Lower leg skin (tissue), 3 donors: Measurements from ENCODE around the gene SLC29A3.

Source experiments
- CTCF ChIP-seq, 3 donors: fragments of 450-650 bp; IDR thresholded peaks; one replicate each; pipeline ENCODE4 v1.5.1; 2016; ENCODE audit warnings: antibody characterized with exemption in 3 of 3, mild to moderate bottlenecking in 3 of 3, moderate library complexity in 2 of 3
- POLR2A ChIP-seq, 2 donors: fragments of 450-650 bp; IDR thresholded peaks; one replicate each; pipeline ENCODE4 v1.6.1; 2016 to 2017; ENCODE audit warnings: antibody characterized with exemption in 2 of 2, mild to moderate bottlenecking in 1 of 2, moderate library complexity in 1 of 2

DNA sequence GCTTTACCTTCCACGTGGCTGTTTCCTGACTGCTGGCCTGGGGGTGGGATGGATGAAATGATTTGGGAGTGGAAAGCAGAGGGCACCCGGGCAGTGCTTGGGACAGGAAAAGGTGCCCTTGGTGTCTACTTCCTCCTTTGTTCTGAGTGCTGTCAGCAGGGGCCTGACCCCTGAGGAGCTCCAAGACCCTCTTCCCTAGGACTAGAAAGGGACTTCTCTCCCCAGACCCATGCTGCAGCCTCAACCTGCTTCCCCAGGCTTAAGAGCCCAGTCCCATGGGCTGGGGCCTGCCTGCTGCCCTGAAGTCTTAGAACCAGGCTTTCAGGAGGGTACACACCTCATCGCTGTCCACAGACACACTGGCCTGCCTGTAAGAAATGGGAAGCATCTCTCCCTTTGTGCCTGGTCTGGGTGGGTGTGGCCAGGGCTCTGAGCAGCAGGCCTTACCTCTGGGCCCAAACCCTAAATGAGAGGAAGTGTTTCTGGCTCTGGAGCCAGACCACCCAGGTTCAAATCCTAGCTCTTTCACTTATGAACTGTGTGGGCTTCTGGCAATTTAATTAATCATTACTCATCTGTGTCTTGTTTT, 90.6 kb downstream of the SLC29A3 start:
- no peak for TF ChIP-seq CTCF (IDR thresholded peaks at IDR 0.05)
- TF ChIP-seq POLR2A (IDR thresholded peaks at IDR 0.05), result no peak
